OCI-LY7 (cell line): ENCODE measurements around the gene NKX6-2. TPM values are rescaled to one million over a fixed set of nuclear protein-coding genes. Genes with fewer than 3 reads are reported as not detected.

Experiments
- BruUV-seq: library from RNA; stranded (reverse); fragments of 400-500 nt; replicated peaks from 2 replicates; lab custom pipeline; 2021; lab: Mats Ljungman, UMichigan
- CTCF ChIA-PET: fragments of 300-600 bp; sonication (Branson Sonifier 250); formaldehyde crosslinking; loops from one replicate; lab custom pipeline; 2022; ENCODE audit warnings: antibody characterized with exemption; ENCODE audit not compliant: unreplicated experiment; lab: Charles Lee
- POLR2A ChIA-PET: fragments of 300-600 bp; sonication (Branson Sonifier 250); formaldehyde crosslinking; loops from one replicate; lab custom pipeline; 2022; ENCODE audit warnings: antibody characterized with exemption; lab: Charles Lee
- DNase-seq: peaks from one replicate; pipeline ENCODE4 v3.0.0-alpha.2; 2015; ENCODE audit warnings: low spot score
- H2AFZ ChIP-seq: fragments of 200-600 bp; sonication (generic), shearing (Covaris generic); 2 replicates; pipeline ENCODE4 v1.6.1; 2014; ENCODE audit warnings: mild to moderate bottlenecking, antibody characterized with exemption, low read length, moderate library complexity
- H3K27ac ChIP-seq: fragments of 200-600 bp; sonication (generic); 2 replicates; pipeline ENCODE4 v1.5.1; 2014; ENCODE audit warnings: mixed run types, low read depth, mild to moderate bottlenecking, moderate library complexity, low read length, inconsistent platforms; ENCODE audit not compliant: poor library complexity, severe bottlenecking
- H3K36me3 ChIP-seq: fragments of 200-600 bp; sonication (generic); 2 replicates; pipeline ENCODE4 v1.6.1; 2014; ENCODE audit warnings: mild to moderate bottlenecking, antibody characterized with exemption, low read length, moderate library complexity, mixed read lengths; ENCODE audit not compliant: insufficient read depth
- H3K4me1 ChIP-seq: fragments of 200-600 bp; sonication (generic); 2 replicates; pipeline ENCODE4 v1.5.1; 2014; ENCODE audit warnings: mild to moderate bottlenecking, low read length; ENCODE audit not compliant: insufficient read depth, poor library complexity, severe bottlenecking
- H3K4me2 ChIP-seq: fragments of 200-600 bp; sonication (generic); 2 replicates; pipeline ENCODE4 v1.6.1; 2014; ENCODE audit warnings: mild to moderate bottlenecking, low read length
- H3K4me3 ChIP-seq: fragments of 200-600 bp; sonication (generic); 2 replicates; pipeline ENCODE4 v1.5.1; 2014; ENCODE audit warnings: mild to moderate bottlenecking, low read depth, low read length; ENCODE audit not compliant: poor library complexity, severe bottlenecking
- H3K79me2 ChIP-seq: fragments of 200-600 bp; sonication (generic); 2 replicates; pipeline ENCODE4 v1.6.1; 2016; ENCODE audit warnings: low read depth, mild to moderate bottlenecking, low read length, moderate library complexity, mixed read lengths; ENCODE audit not compliant: insufficient read depth
- H3K9me2 ChIP-seq: fragments of 200-600 bp; sonication (generic); 2 replicates; pipeline ENCODE4 v1.6.1; 2016; ENCODE audit warnings: mild to moderate bottlenecking, low read length, mixed read lengths; ENCODE audit not compliant: insufficient read depth
- H3K9me3 ChIP-seq: fragments of 200-600 bp; sonication (generic); 2 replicates; pipeline ENCODE4 v1.6.1; 2014; ENCODE audit warnings: mild to moderate bottlenecking, mixed run types, low read length, mixed read lengths
- H4K20me1 ChIP-seq: fragments of 200-600 bp; sonication (generic); 2 replicates; pipeline ENCODE4 v1.6.1; 2014; ENCODE audit warnings: mild to moderate bottlenecking, antibody characterized with exemption, low read length, moderate library complexity, mixed read lengths; ENCODE audit not compliant: insufficient read depth
- CTCF ChIP-seq: fragments of 200-600 bp; sonication (generic); conservative IDR thresholded peaks from 2 replicates; pipeline ENCODE4 v1.5.1; 2014; ENCODE audit warnings: mild to moderate bottlenecking, antibody characterized with exemption, low read length, moderate library complexity, mixed read lengths
- EZH2phosphoT487 ChIP-seq: fragments of 200-600 bp; sonication (generic); IDR thresholded peaks from 2 replicates; pipeline ENCODE4 v1.6.1; 2018; ENCODE audit warnings: low read depth, borderline replicate concordance, mild to moderate bottlenecking, mixed run types, antibody characterized with exemption, low read length, moderate library complexity, mixed read lengths
- intact Hi-C: fragments of 100-400 bp; cut with micrococcal nuclease; formaldehyde crosslinking; loops from one replicate; pipeline ENCODE4 v1.10.0; 2022; ENCODE audit not compliant: unreplicated experiment
- total RNA-seq, 2 experiments: library from RNA; depleted of rRNA in 1 of 2; stranded (reverse); fragments of >200 nt in 1 of 2; shearing (Covaris generic) in 1 of 2; gene quantifications; 2 replicates each; pipeline ENCODE4 v1.2.3, GENCODE V29; 2014 to 2022

Gene NKX6-2
- total RNA-seq, 2 experiments from 2014 or later = not detected

GRCh38 chr10:132820056-132820455 is 34.1 kb upstream of the NKX6-2 start:
- Histone ChIP-seq H3K4me3 (no peak overlapping the region), H2AFZ (no peak overlapping the region), H3K4me2 (no peak overlapping the region), H3K9me3 (no peaks in the 10 kb centered on the region), H3K36me3 (no peaks in the 10 kb centered on the region), H3K27ac (no peak overlapping the region), H3K4me1 (no peaks in the 10 kb centered on the region), H3K9me2 (no peaks in the 10 kb centered on the region), H3K79me2 (no peaks in the 10 kb centered on the region), H4K20me1 (no peaks in the 10 kb centered on the region)
- intact Hi-C loops = no loop called here
- POLR2A ChIA-PET = no interaction called here
- no TSS peak for BruUV-seq
- CTCF ChIA-PET = interaction anchor here (0.6 kb wide), 1 partner anchor 785 kb away, joined by 8 read pairs; no protein-coding TSS in a partner anchor
- TF ChIP-seq EZH2phosphoT487 (no peak), CTCF (no peak)
- no peak for DNase-seq

- POLR2A ChIA-PET = no interaction called here
- no peak for DNase-seq
- intact Hi-C loops = no loop called here
- no peak overlapping the region for H2AFZ ChIP-seq
- no peak overlapping the region for H3K4me3 ChIP-seq
- CTCF ChIA-PET = no interaction called here
- H3K79me2 ChIP-seq = no peaks in the 10 kb centered on the region
- no peaks in the 10 kb centered on the region for H3K9me2 ChIP-seq
- TF ChIP-seq CTCF (no peak), EZH2phosphoT487 (no peak)
- no peaks in the 10 kb centered on the region for H3K36me3 ChIP-seq
- no peak overlapping the region for H3K4me2 ChIP-seq
- H3K9me3 ChIP-seq = no peaks in the 10 kb centered on the region
- no peak overlapping the region for H3K27ac ChIP-seq
- BruUV-seq = no TSS peak
- no peaks in the 10 kb centered on the region for H3K4me1 ChIP-seq
- no peaks in the 10 kb centered on the region for H4K20me1 ChIP-seq
These were observed 31.8 kb upstream of the NKX6-2 start for GRCh38 chr10:132817701-132818211.

GRCh38 chr10:132816718-132817117 is 30.8 kb upstream of the NKX6-2 start:
- H3K9me3 ChIP-seq = no peaks in the 10 kb centered on the region
- H3K4me2 ChIP-seq = no peak overlapping the region
- TF ChIP-seq EZH2phosphoT487 (no peak), CTCF (no peak)
- ChIA-PET POLR2A (no interaction called here), CTCF (no interaction called here)
- BruUV-seq = no TSS peak
- no peak for DNase-seq
- no peaks in the 10 kb centered on the region for H3K36me3 ChIP-seq
- H2AFZ ChIP-seq = no peak overlapping the region
- no peaks in the 10 kb centered on the region for H3K4me1 ChIP-seq
- H3K4me3 ChIP-seq = no peak overlapping the region
- no peaks in the 10 kb centered on the region for H3K79me2 ChIP-seq
- H3K9me2 ChIP-seq = no peaks in the 10 kb centered on the region
- H3K27ac ChIP-seq = no peak overlapping the region
- intact Hi-C loops = no loop called here
- H4K20me1 ChIP-seq = no peaks in the 10 kb centered on the region
